Right lobe of liver (tissue), 5 donors: ENCODE measurements around the gene IFNAR1. TPM values are rescaled to one million over a fixed set of nuclear protein-coding genes. Genes with fewer than 3 reads are reported as not detected.

ENCODE experiments used
- total RNA-seq, 6 experiments: library from RNA; depleted of rRNA in 2 of 6; stranded (reverse); fragments of >200 nt in 2 of 6; fragmentation: NEBNext Ultra II Directional in 3 of 6; extraction: Animal tissue kit (Norgen Biotek cat#: 25700) in 3 of 6; gene quantifications; one replicate each; pipeline versions ENCODE4 v1.1.0 to v1.2.4, GENCODE V29; 2016 to 2023
- donor health status: DM: no; HTN: no; CAD: no.
- donor health status: DM: no; HTN: no; CAD: no.
- donor health status: DM: no; HTN: yes; CAD: no.
- donor health status: DM: no; HTN: yes; CAD: no.

Gene IFNAR1
- total RNA-seq, 6 experiments from 2014 or later: 31.6 to 68.2 (median 48.6) TPM

Other genes starting within 250 kb of the IFNAR1 start
- 10 to 100 TPM; 12.4 to 35.5 (median 16.3) TPM for gene IFNAR2, start 95.0 kb upstream of the IFNAR1 start, total RNA-seq
- gene IL10RB, start 58.6 kb upstream of the IFNAR1 start, total RNA-seq: 10 to 100 TPM; 10.5 to 24.2 (median 20.3) TPM
- 10 to 100 TPM; 16.0 to 39.1 (median 27.8) TPM for gene IFNGR2, start 78.4 kb downstream of the IFNAR1 start, total RNA-seq
- 10 to 100 TPM; 13.0 to 35.4 (median 20.2) TPM for gene TMEM50B, start 155.0 kb downstream of the IFNAR1 start, total RNA-seq
- gene DNAJC28, start 166.7 kb downstream of the IFNAR1 start, total RNA-seq: 1 to 10 TPM; 1.7 to 2.7 (median 1.9) TPM
- gene GART, start 217.1 kb downstream of the IFNAR1 start, total RNA-seq: 10 to 100 TPM; 23.0 to 93.5 (median 39.3) TPM
- 100 to 1,000 TPM in 4 of 6 experiments, 10 to 100 TPM in 2; 86.7 to 212 (median 113) TPM for gene SON, start 218.1 kb downstream of the IFNAR1 start, total RNA-seq